SK-N-SH treated with all-trans-retinoic acid at 6 μM for 48 hours (cell line): ENCODE measurements around the gene SCGB1D1.
"Not testable (repeated sequence)": the region's sequence is repeated elsewhere in the genome, so short reads cannot be mapped to it uniquely, and the experiment has no call there.

Experiments
- ATAC-seq: fragments of 200-7000 bp; cut with Tn5 transposase; 3 replicates; pipeline ENCODE4 v1.9.1; 2020; ENCODE audit warnings: mild to moderate bottlenecking, moderate library complexity
- BACH2 ChIP-seq: fragments of 250-450 bp; sonication (Bioruptor Pico); IDR thresholded peaks from 2 replicates; pipeline ENCODE4 v1.9.0; 2021; ENCODE audit warnings: mild to moderate bottlenecking, borderline replicate concordance
- CREB5 ChIP-seq: fragments of 250-450 bp; sonication (Bioruptor Pico); IDR thresholded peaks from 2 replicates; pipeline ENCODE4 v1.5.1; 2020; ENCODE audit warnings: low read depth, mild to moderate bottlenecking, moderate library complexity
- CSDC2 ChIP-seq: fragments of 250-450 bp; sonication (Bioruptor Pico); IDR thresholded peaks from 2 replicates; pipeline ENCODE4 v1.5.0; 2020; ENCODE audit warnings: mild to moderate bottlenecking, moderate library complexity
- CSRNP3 ChIP-seq: fragments of 250-450 bp; sonication (Bioruptor Pico); IDR thresholded peaks from 2 replicates; pipeline ENCODE4 v1.5.1; 2021; ENCODE audit warnings: mild to moderate bottlenecking, moderate library complexity
- ESRRG ChIP-seq: fragments of 250-450 bp; sonication (Bioruptor Pico); IDR thresholded peaks from 2 replicates; pipeline ENCODE4 v1.6.1; 2021; ENCODE audit warnings: mild to moderate bottlenecking
- GLIS3 ChIP-seq: fragments of 250-450 bp; sonication (Bioruptor Pico); IDR thresholded peaks from 2 replicates; pipeline ENCODE4 v1.5.0; 2020; ENCODE audit warnings: mild to moderate bottlenecking, moderate library complexity
- ISL1 ChIP-seq: fragments of 250-450 bp; sonication (Bioruptor Pico); IDR thresholded peaks from 2 replicates; pipeline ENCODE4 v2.1.2; 2022; ENCODE audit warnings: mild to moderate bottlenecking, moderate library complexity
- POU6F1 ChIP-seq: fragments of 250-450 bp; sonication (Bioruptor Pico); IDR thresholded peaks from 2 replicates; pipeline ENCODE4 v1.8.0; 2021; ENCODE audit warnings: low read depth, mild to moderate bottlenecking, moderate library complexity, borderline replicate concordance
- PPARA ChIP-seq: fragments of 250-450 bp; sonication (Bioruptor Pico); IDR thresholded peaks from 2 replicates; pipeline ENCODE4 v1.5.0; 2020; ENCODE audit warnings: mild to moderate bottlenecking, borderline replicate concordance
- RARB ChIP-seq: fragments of 250-450 bp; sonication (Bioruptor Pico); IDR thresholded peaks from 2 replicates; pipeline ENCODE4 v1.8.0; 2021; ENCODE audit warnings: mild to moderate bottlenecking, moderate library complexity
- SNAI2 ChIP-seq: fragments of 250-450 bp; sonication (Bioruptor Pico); IDR thresholded peaks from 2 replicates; pipeline ENCODE4 v1.5.0; 2020; ENCODE audit warnings: mild to moderate bottlenecking, moderate library complexity
- TOX ChIP-seq: fragments of 250-450 bp; sonication (Bioruptor Pico); IDR thresholded peaks from 2 replicates; pipeline ENCODE4 v1.8.0; 2021; ENCODE audit warnings: mild to moderate bottlenecking, moderate library complexity, borderline replicate concordance
- TSHZ2 ChIP-seq: fragments of 250-450 bp; sonication (Bioruptor Pico); IDR thresholded peaks from 2 replicates; pipeline ENCODE4 v1.5.0; 2020; ENCODE audit warnings: mild to moderate bottlenecking, moderate library complexity
- ZC3H10 ChIP-seq: fragments of 250-450 bp; sonication (Bioruptor Pico); IDR thresholded peaks from 2 replicates; pipeline ENCODE4 v1.5.1; 2021; ENCODE audit warnings: mild to moderate bottlenecking, moderate library complexity
- ZFP3 ChIP-seq: fragments of 250-450 bp; sonication (Bioruptor Pico); IDR thresholded peaks from 2 replicates; pipeline ENCODE4 v1.5.0; 2020; ENCODE audit warnings: mild to moderate bottlenecking, moderate library complexity
- ZFP30 ChIP-seq: fragments of 450-650 bp; formaldehyde crosslinking; IDR thresholded peaks from 2 replicates; pipeline ENCODE4 v1.5.0; 2022; ENCODE audit warnings: mild to moderate bottlenecking, moderate library complexity
- ZNF565 ChIP-seq: fragments of 450-650 bp; formaldehyde crosslinking; conservative IDR thresholded peaks from 2 replicates; pipeline ENCODE4 v1.5.0; 2020; ENCODE audit warnings: low read depth, mild to moderate bottlenecking, moderate library complexity
- ZNF70 ChIP-seq: fragments of 450-650 bp; formaldehyde crosslinking; IDR thresholded peaks from 2 replicates; pipeline ENCODE4 v1.5.0; 2020; ENCODE audit warnings: mild to moderate bottlenecking, moderate library complexity
- TF ChIP-seq, protein P1 (sequence below): fragments of 250-450 bp; sonication (Bioruptor Pico); IDR thresholded peaks from 2 replicates; pipeline ENCODE4 v1.8.0; 2020; ENCODE audit warnings: mild to moderate bottlenecking, moderate library complexity, borderline replicate concordance

The SCGB1D1 gene

DNA sequence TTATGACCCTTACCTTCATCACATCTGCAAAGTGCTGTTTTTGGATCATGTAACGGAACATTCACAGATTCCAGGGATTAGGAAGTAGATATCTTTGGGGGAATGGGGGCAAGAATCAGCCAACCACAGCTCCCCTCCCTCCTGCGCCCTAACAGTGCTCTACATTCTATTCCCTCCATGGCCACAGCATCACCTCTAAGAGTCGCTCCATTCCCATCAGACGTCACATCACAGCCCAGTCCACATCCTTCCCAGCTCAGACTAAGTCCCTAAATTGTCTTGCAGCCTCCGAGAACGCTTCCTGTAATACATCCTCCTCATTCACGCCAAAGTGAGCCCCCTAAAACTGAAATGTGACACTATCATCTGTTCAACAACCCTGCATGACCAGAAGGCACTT lies 5.9 kb downstream of the SCGB1D1 start (continued):
- TF ChIP-seq ZNF70, result no peak

GRCh38 chr11:62197400-62197799 lies 7.4 kb downstream of the SCGB1D1 start:
- not testable (repeated sequence) for ATAC-seq

DNA sequence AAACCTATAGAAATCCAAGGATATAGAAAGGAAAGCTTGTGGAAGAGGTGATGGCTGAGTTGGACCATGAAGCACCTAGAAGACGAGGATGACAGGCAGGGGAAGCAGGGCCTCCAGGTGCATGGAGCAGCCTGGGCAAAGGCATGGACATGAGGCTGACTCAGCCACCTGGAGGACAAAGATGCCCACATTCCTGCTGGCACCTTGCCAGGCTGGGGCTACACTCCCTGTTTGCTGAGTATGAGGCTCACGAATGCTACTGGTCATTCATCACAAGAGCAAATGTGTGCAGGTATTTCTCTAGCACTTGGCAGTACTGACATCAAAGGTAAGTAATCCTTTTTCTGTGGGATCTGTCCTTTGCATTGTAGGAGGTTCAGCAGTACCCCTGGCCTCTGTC lies 11.4 kb downstream of the SCGB1D1 start:
- TF ChIP-seq SNAI2 (CRISPR knock-in tag) (no peak), ESRRG (CRISPR knock-in tag) (no peak), TSHZ2 (CRISPR knock-in tag) (no peak), ZFP30 (CRISPR knock-in tag) (no peak), ZNF565 (CRISPR knock-in tag) (no peak), TOX (CRISPR knock-in tag) (no peak), CSRNP3 (CRISPR knock-in tag) (no peak), RARB (CRISPR knock-in tag) (no peak), GLIS3 (CRISPR knock-in tag) (no peak), POU6F1 (no peak), CREB5 (no peak), BACH2 (CRISPR knock-in tag) (no peak), PPARA (CRISPR knock-in tag) (no peak), ZFP3 (CRISPR knock-in tag) (no peak), CSDC2 (CRISPR knock-in tag) (no peak), ISL1 (CRISPR knock-in tag) (no peak), ZNF70 (no peak), ZC3H10 (CRISPR knock-in tag) (no peak)
- TF ChIP-seq, protein P1, sequence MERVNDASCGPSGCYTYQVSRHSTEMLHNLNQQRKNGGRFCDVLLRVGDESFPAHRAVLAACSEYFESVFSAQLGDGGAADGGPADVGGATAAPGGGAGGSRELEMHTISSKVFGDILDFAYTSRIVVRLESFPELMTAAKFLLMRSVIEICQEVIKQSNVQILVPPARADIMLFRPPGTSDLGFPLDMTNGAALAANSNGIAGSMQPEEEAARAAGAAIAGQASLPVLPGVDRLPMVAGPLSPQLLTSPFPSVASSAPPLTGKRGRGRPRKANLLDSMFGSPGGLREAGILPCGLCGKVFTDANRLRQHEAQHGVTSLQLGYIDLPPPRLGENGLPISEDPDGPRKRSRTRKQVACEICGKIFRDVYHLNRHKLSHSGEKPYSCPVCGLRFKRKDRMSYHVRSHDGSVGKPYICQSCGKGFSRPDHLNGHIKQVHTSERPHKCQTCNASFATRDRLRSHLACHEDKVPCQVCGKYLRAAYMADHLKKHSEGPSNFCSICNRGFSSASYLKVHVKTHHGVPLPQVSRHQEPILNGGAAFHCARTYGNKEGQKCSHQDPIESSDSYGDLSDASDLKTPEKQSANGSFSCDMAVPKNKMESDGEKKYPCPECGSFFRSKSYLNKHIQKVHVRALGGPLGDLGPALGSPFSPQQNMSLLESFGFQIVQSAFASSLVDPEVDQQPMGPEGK, result no peak
- TF ChIP-seq, all 23 proteins: peak for 0
- no peak for ATAC-seq

DNA sequence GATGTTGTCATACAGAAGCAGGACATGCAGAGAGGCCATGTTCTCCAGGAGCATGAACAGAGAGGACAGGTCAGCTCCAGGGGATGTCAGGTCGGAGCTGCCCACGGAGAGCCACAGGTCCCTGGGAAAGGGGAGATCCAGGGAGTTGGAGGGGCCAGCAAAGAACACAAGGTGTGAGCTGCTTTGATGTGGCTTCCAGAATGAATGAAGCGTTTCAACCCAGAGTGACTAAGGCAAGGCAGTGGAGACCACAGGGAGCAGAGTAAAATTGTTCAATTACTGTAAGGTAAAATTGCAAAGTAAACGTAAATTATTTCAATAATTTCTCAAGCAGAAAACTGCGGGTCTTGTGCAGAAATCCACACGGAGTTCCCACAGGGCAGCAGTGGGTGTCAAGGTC lies 12.9 kb downstream of the SCGB1D1 start:
- no peak for ATAC-seq
- TF ChIP-seq BACH2 (CRISPR knock-in tag) (no peak), TSHZ2 (CRISPR knock-in tag) (no peak), ZNF70 (no peak), POU6F1 (no peak), ZC3H10 (CRISPR knock-in tag) (no peak), PPARA (CRISPR knock-in tag) (no peak), CREB5 (no peak)
